WERI-Rb-1 (cell line): ENCODE measurements around the gene PTMA.

Source experiments
- DNase-seq: peaks from one replicate; pipeline ENCODE4 v3.0.0-alpha.2; 2020
- H3K27ac ChIP-seq: fragments of 250-450 bp; sonication (Bioruptor Pico); 2 replicates; pipeline ENCODE4 v1.5.1; 2020; ENCODE audit warnings: mild to moderate bottlenecking, moderate library complexity
- H3K27me3 ChIP-seq: fragments of 250-450 bp; sonication (Bioruptor Pico); 2 replicates; pipeline ENCODE4 v1.5.1; 2021; ENCODE audit warnings: mild to moderate bottlenecking, low read depth, moderate library complexity; ENCODE audit not compliant: insufficient read depth, severe bottlenecking
- H3K36me3 ChIP-seq: fragments of 250-450 bp; sonication (Bioruptor Pico); 2 replicates; pipeline ENCODE4 v1.5.1; 2020; ENCODE audit warnings: mild to moderate bottlenecking, moderate library complexity
- H3K4me3 ChIP-seq: 2 replicates; pipeline ENCODE4 v1.5.1; 2011; ENCODE audit warnings: low read depth, mild to moderate bottlenecking, control low read depth, low read length
- H3K9me3 ChIP-seq: fragments of 250-450 bp; sonication (Bioruptor Pico); 2 replicates; pipeline ENCODE4 v1.5.1; 2021; ENCODE audit warnings: mild to moderate bottlenecking, moderate library complexity; ENCODE audit not compliant: severe bottlenecking
- TF ChIP-seq, protein P1 (sequence below): IDR thresholded peaks from 2 replicates; pipeline ENCODE4 v1.5.1; 2011; ENCODE audit warnings: low read depth, mild to moderate bottlenecking, control low read depth, inconsistent platforms, low read length

The PTMA gene

DNA sequence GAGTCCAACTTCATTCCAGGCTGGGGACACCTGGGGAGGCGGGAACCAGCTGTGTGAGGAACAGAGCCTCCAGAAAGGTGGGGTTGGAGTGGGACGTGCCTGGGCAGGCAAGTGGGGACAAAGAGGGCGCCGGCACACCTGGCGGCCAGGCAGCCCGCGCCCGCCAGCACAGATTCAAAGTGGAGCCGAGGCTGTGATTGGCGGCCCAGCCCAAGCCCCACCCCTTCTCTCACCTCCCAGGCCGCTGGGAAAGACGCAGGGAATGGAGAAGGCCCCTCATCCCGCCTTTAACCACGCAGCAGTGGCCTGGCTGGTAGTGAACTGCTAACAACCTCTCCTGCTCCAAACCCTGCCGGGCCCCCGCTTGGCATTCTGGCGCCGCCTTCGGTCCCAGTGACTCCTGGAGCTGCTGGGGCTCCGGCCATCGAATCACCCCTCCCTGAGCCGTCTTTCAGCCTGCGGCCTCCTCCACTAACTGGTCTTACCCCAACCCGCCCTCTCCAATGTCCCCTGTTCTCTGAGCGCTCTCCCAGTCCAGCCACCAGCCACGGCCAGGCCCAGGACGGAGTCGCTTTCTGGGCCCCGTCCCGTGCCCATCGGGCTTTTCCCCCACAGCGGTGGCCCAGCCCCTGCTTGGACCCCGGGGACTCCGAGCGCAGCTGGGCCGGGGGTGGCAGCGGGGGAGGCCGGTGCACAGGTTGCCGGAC is 27.9 kb upstream of the PTMA start:
- Histone ChIP-seq H3K9me3 (no peaks in the 10 kb centered on the region), H3K27ac (peak overlapping the region; percentile 99), H3K4me3 (peak overlapping the region; percentile 51), H3K36me3 (no peaks in the 10 kb centered on the region), H3K27me3 (no peaks in the 10 kb centered on the region)
- TF ChIP-seq, protein P1, sequence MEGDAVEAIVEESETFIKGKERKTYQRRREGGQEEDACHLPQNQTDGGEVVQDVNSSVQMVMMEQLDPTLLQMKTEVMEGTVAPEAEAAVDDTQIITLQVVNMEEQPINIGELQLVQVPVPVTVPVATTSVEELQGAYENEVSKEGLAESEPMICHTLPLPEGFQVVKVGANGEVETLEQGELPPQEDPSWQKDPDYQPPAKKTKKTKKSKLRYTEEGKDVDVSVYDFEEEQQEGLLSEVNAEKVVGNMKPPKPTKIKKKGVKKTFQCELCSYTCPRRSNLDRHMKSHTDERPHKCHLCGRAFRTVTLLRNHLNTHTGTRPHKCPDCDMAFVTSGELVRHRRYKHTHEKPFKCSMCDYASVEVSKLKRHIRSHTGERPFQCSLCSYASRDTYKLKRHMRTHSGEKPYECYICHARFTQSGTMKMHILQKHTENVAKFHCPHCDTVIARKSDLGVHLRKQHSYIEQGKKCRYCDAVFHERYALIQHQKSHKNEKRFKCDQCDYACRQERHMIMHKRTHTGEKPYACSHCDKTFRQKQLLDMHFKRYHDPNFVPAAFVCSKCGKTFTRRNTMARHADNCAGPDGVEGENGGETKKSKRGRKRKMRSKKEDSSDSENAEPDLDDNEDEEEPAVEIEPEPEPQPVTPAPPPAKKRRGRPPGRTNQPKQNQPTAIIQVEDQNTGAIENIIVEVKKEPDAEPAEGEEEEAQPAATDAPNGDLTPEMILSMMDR: no peak
- DNase-seq: peak; percentile 81

DNA sequence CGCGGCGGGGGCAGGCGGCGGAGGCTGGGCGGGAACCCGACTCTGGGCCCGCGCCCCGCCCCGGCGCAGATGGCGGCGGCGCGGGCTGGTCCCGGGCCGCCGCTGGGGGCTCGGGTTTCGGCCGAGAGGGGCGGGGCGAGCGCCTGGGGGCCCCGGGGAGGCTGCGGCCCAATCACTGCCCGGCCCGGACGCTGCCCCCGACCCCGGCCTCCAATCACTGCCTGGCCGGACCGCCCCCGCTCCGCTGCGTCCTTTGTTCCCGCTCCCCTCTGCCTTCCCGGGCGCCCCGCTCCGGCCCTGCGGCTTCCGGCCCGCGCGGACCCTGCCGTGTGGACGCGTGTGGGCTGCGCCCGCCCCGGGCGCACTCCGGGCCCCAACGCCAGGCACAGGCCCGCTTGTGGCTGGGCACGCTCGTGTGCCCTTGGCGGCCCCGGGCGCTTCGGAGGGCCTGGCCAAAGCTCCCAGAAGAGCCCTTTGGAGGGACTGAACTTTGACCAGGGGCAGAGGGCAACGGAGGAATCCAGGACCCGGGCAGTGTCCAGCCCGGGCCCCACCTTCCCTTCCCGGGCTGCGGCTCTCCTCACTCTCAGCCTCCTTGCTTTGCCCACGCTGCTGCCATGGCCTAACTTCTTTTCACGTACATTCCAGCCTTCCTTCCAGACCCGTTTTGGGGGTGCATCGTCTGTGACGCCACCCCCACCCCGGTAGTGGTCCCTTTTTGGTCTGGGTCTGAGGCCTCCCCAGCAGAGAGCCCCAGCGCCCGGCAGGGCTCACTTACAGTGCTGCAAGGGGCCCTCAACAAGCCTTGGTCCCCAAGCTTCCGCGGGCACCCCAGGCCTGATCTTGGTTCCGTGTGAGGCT is 27.1 kb upstream of the PTMA start:
- Histone ChIP-seq H3K9me3 (no peaks in the 10 kb centered on the region), H3K27ac (peak overlapping the region; percentile 99), H3K4me3 (peak overlapping the region; percentile 60), H3K36me3 (no peaks in the 10 kb centered on the region), H3K27me3 (no peaks in the 10 kb centered on the region)
- TF ChIP-seq, protein P1: no peak
- DNase-seq: peak; percentile 84

- peak; percentile 80 for DNase-seq
- Histone ChIP-seq H3K27me3 (no peaks in the 10 kb centered on the region), H3K9me3 (no peaks in the 10 kb centered on the region), H3K36me3 (no peaks in the 10 kb centered on the region), H3K27ac (peak overlapping the region; percentile 99), H3K4me3 (peak overlapping the region; percentile 25)
- TF ChIP-seq, protein P1: no peak
Measured at GRCh38 chr2:231682603-231683291, 25.6 kb upstream of the PTMA start.

GRCh38 chr2:231683292-231684235 is 24.8 kb upstream of the PTMA start:
- peak; percentile 81 for DNase-seq
- H3K36me3 ChIP-seq: no peaks in the 10 kb centered on the region
- TF ChIP-seq, protein P1: no peak
- H3K27me3 ChIP-seq: no peaks in the 10 kb centered on the region
- H3K9me3 ChIP-seq: no peaks in the 10 kb centered on the region
- H3K4me3 ChIP-seq: no peak overlapping the region
- H3K27ac ChIP-seq: peak overlapping the region; percentile 99
